Measurements from ENCODE around the gene ZNF438.
A peak's percentile ranks its signal among the peaks of the same experiment; 100 is the strongest.
"Not testable (repeated sequence)": the region's sequence is repeated elsewhere in the genome, so short reads cannot be mapped to it uniquely, and the experiment has no call there.

ZNF438 gene

GRCh38 chr10:30984563-30985328, 46.9 kb downstream of the ZNF438 start:
- no peak for DNase-seq (ENCODE audit: low read depth)

- DNase-seq (ENCODE audit: low read depth) = not testable (repeated sequence)
Measured at GRCh38 chr10:30983209-30983608, 48.5 kb downstream of the ZNF438 start.

- no peak for DNase-seq (ENCODE audit: low read depth)
Measured at GRCh38 chr10:30980951-30981616, 50.6 kb downstream of the ZNF438 start.

- DNase-seq (ENCODE audit: low read depth) = no peak
Measured at GRCh38 chr10:30979956-30980355, 51.7 kb downstream of the ZNF438 start.

GRCh38 chr10:30978843-30979242, 52.8 kb downstream of the ZNF438 start:
- DNase-seq (ENCODE audit: low read depth) = no peak

- no peak for DNase-seq (ENCODE audit: low read depth)
Measured at GRCh38 chr10:30977385-30977784, 54.3 kb downstream of the ZNF438 start.

GRCh38 chr10:30974773-30975415, 56.8 kb downstream of the ZNF438 start:
- no peak for DNase-seq (ENCODE audit: low read depth)

GRCh38 chr10:30974355-30974754, 57.3 kb downstream of the ZNF438 start:
- DNase-seq (ENCODE audit: low read depth) = no peak

- no peak for DNase-seq (ENCODE audit: low read depth)
Measured at GRCh38 chr10:30973737-30974136, 57.9 kb downstream of the ZNF438 start.

GRCh38 chr10:30970760-30971460, 60.8 kb downstream of the ZNF438 start:
- no peak for DNase-seq (ENCODE audit: low read depth)

GRCh38 chr10:30968711-30969110, 63.0 kb downstream of the ZNF438 start:
- no peak for DNase-seq (ENCODE audit: low read depth)

- peak; percentile 50 for DNase-seq (ENCODE audit: low read depth)
Measured at GRCh38 chr10:30967650-30968410, 63.8 kb downstream of the ZNF438 start.

GRCh38 chr10:30963992-30964930, 67.4 kb downstream of the ZNF438 start:
- DNase-seq (ENCODE audit: low read depth) = no peak

- no peak for DNase-seq (ENCODE audit: low read depth)
Measured at GRCh38 chr10:30962522-30962921, 69.1 kb downstream of the ZNF438 start.

- DNase-seq (ENCODE audit: low read depth) = no peak
Measured at GRCh38 chr10:30959836-30960210, 71.8 kb downstream of the ZNF438 start.

GRCh38 chr10:30949218-30949617, 82.4 kb downstream of the ZNF438 start:
- DNase-seq (ENCODE audit: low read depth) = not testable (repeated sequence)

- DNase-seq (ENCODE audit: low read depth) = no peak
Measured at GRCh38 chr10:30944005-30944404, 87.7 kb downstream of the ZNF438 start.

GRCh38 chr10:30943451-30943850, 88.2 kb downstream of the ZNF438 start:
- no peak for DNase-seq (ENCODE audit: low read depth)

GRCh38 chr10:30940256-30940655, 91.4 kb downstream of the ZNF438 start:
- no peak for DNase-seq (ENCODE audit: low read depth)

GRCh38 chr10:30939643-30940251, 91.9 kb downstream of the ZNF438 start:
- no peak for DNase-seq (ENCODE audit: low read depth)

All from fibroblast of the conjunctiva (primary cell).